Measurements from ENCODE around the gene DROSHA. TPM values are rescaled to one million over a fixed set of nuclear protein-coding genes. Genes with fewer than 3 reads are reported as not detected.

Gene DROSHA
- total RNA-seq, 1 experiment from 2014 or later: 106 TPM

GRCh38 chr5:31511305-31511704 lies 20.6 kb downstream of the DROSHA start:
- Histone ChIP-seq H4K20me1 (ENCODE audit: control insufficient read depth, insufficient read depth, insufficient read length) (no peaks in the 10 kb centered on the region), H3K9me3 (ENCODE audit: control insufficient read depth, low read depth, low read length) (no peaks in the 10 kb centered on the region), H2BK120ac (ENCODE audit: low read depth, low read length, poor library complexity, severe bottlenecking) (no peak overlapping the region), H3K18ac (ENCODE audit: insufficient read length, low read depth, low read length) (no peak overlapping the region), H4K91ac (ENCODE audit: insufficient read length, low read depth, low read length) (no peak overlapping the region), H3K27ac (ENCODE audit: insufficient read length, low read depth, low read length) (no peak overlapping the region), H3K4me1 (ENCODE audit: insufficient read depth, low read length) (no peaks in the 10 kb centered on the region), H3K4me2 (ENCODE audit: insufficient read depth, insufficient read length, low read length) (no peak overlapping the region), H2BK12ac (ENCODE audit: insufficient read length, low read depth, low read length) (no peak overlapping the region), H3K27me3 (ENCODE audit: insufficient read depth, low read length) (no peaks in the 10 kb centered on the region), H2AFZ (ENCODE audit: low read length) (no peak overlapping the region), H3T11ph (ENCODE audit: low read length) (no peak overlapping the region), H3K23me2 (ENCODE audit: insufficient read length, low read depth, low read length, poor library complexity, severe bottlenecking) (no peaks in the 10 kb centered on the region), H4K8ac (replicated peaks; ENCODE audit: insufficient read length, low read depth, low read length) (no peak overlapping the region), H3K56ac (ENCODE audit: insufficient read length, low read depth, low read length) (no peak overlapping the region), H2BK5ac (ENCODE audit: insufficient read length, low read length) (no peak overlapping the region), H3K23ac (ENCODE audit: insufficient read length, low read depth, low read length) (no peak overlapping the region), H4K5ac (ENCODE audit: insufficient read length, low read depth, low read length) (no peak overlapping the region), H3K79me1 (ENCODE audit: insufficient read depth, low read depth, low read length, poor library complexity, severe bottlenecking) (no peaks in the 10 kb centered on the region), H2AK5ac (ENCODE audit: insufficient read length, low read length) (no peak overlapping the region), H3K79me2 (ENCODE audit: insufficient read depth, low read length) (no peaks in the 10 kb centered on the region), H2BK15ac (ENCODE audit: low read depth, low read length) (no peak overlapping the region), H3K4ac (ENCODE audit: low read depth, low read length) (no peak overlapping the region), H3K9ac (ENCODE audit: extremely low read depth, insufficient read length, low read length) (no peak overlapping the region), H2BK20ac (ENCODE audit: low read depth, low read length, poor library complexity, severe bottlenecking) (no peak overlapping the region), H3K14ac (ENCODE audit: insufficient read depth, low read length) (no peak overlapping the region)
- H3K36me3 Mint-ChIP-seq (ENCODE audit: insufficient read depth in 1 of 3, low read depth in 3 of 3): peaks cover 32 to 83% (median 76%) of the 10 kb centered on the region in 3 experiments; a peak in 6 of 7 replicates
- H3K4me1 Mint-ChIP-seq: no peaks in the 10 kb centered on the region
- no peak overlapping the region for H3K4me3 Mint-ChIP-seq
- no peaks in the 10 kb centered on the region for H3K9me3 Mint-ChIP-seq
- no peak for TF ChIP-seq CTCF (conservative IDR thresholded peaks at IDR 0.05)
- DNase-seq: no peak
- WGBS (ENCODE audit: extremely low coverage, insufficient read length, low lambda C conversion rate): no CpG with 5 or more reads among the region's 4 CpGs
- no peak overlapping the region for H3K27ac Mint-ChIP-seq
- no peaks in the 10 kb centered on the region for H3K27me3 Mint-ChIP-seq (ENCODE audit: low read depth)

All from H9 (cell line).